ENCODE results near the gene CPNE5. TPM values are rescaled to one million over a fixed set of nuclear protein-coding genes. Genes with fewer than 3 reads are reported as not detected.

CPNE5 gene
- total RNA-seq, 1 donor from 2014 or later, result not detected

DNA sequence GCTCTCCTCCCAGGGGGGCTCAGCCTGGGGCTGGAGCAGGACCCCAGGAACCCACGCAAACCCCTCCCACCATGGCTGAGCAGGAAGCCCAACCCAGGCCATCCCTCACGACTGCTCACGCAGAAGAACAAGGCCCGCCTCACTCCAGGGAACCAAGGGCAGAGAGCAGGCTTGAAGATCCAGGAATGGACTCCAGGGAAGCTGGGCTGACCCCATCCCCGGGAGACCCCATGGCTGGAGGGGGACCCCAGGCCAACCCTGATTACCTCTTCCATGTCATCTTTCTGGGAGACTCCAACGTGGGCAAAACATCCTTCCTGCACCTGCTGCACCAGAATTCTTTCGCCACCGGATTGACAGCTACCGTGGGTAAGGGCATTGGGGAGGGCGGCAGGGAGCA, 116.9 kb downstream of the CPNE5 start:
- Mint-ChIP-seq H3K36me3 (ENCODE audit: unreplicated experiment) (no peaks in the 10 kb centered on the region), H3K27ac (ENCODE audit: unreplicated experiment) (no peak overlapping the region), H3K4me3 (ENCODE audit: unreplicated experiment) (no peak overlapping the region), H3K4me1 (ENCODE audit: unreplicated experiment) (peaks cover 2% of the 10 kb centered on the region), H3K9me3 (ENCODE audit: unreplicated experiment) (no peaks in the 10 kb centered on the region), H3K27me3 (ENCODE audit: unreplicated experiment) (no peaks in the 10 kb centered on the region)
- TF ChIP-seq, protein P1, sequence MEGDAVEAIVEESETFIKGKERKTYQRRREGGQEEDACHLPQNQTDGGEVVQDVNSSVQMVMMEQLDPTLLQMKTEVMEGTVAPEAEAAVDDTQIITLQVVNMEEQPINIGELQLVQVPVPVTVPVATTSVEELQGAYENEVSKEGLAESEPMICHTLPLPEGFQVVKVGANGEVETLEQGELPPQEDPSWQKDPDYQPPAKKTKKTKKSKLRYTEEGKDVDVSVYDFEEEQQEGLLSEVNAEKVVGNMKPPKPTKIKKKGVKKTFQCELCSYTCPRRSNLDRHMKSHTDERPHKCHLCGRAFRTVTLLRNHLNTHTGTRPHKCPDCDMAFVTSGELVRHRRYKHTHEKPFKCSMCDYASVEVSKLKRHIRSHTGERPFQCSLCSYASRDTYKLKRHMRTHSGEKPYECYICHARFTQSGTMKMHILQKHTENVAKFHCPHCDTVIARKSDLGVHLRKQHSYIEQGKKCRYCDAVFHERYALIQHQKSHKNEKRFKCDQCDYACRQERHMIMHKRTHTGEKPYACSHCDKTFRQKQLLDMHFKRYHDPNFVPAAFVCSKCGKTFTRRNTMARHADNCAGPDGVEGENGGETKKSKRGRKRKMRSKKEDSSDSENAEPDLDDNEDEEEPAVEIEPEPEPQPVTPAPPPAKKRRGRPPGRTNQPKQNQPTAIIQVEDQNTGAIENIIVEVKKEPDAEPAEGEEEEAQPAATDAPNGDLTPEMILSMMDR (IDR thresholded peaks at IDR 0.05), result no peak
- no peak for DNase-seq (ENCODE audit: extremely low spot score, unreplicated experiment)

DNA sequence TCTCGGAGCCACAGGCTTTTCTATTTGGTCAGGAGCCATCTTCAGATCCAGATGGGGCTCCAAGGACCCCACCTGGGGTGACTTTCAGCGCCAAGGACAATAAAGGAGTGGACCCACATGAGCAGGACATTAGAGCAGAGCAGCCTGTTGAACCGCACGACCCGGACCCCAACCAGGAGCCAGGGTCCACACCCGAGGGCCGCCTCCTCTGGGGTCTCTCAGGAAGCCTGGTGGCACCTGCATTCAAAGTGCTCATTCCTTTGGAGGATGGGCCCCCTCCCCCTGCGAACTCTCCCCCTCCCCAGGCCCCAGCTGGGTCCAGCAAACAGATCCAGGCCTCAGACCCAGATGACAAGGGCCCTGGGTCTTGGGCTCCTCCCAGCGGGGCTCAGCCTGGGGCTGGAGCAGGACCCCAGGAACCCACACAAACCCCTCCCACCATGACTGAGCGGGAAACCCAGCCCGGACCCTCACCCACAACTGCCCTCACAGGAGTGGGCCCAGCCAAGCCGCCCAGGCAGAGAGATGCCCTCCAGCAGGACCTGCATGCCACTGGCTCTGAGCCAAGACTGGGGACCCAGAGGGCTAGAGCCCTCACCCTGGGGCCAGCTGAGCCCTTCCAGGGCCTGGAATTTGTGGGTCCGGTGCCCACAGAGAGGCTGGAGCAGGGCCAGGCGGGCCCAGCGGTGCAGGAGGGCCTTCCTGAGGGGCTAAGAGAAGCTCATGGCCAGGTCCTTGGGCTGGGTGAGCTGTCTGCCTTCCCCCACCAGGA, 117.7 kb downstream of the CPNE5 start:
- Mint-ChIP-seq H3K4me1 (ENCODE audit: unreplicated experiment) (no peaks in the 10 kb centered on the region), H3K27me3 (ENCODE audit: unreplicated experiment) (no peaks in the 10 kb centered on the region), H3K27ac (ENCODE audit: unreplicated experiment) (no peak overlapping the region), H3K9me3 (ENCODE audit: unreplicated experiment) (no peaks in the 10 kb centered on the region), H3K36me3 (ENCODE audit: unreplicated experiment) (no peaks in the 10 kb centered on the region), H3K4me3 (ENCODE audit: unreplicated experiment) (no peak overlapping the region)
- TF ChIP-seq, protein P1 (IDR thresholded peaks at IDR 0.05), result no peak
- no peak for DNase-seq (ENCODE audit: extremely low spot score, unreplicated experiment)

DNA sequence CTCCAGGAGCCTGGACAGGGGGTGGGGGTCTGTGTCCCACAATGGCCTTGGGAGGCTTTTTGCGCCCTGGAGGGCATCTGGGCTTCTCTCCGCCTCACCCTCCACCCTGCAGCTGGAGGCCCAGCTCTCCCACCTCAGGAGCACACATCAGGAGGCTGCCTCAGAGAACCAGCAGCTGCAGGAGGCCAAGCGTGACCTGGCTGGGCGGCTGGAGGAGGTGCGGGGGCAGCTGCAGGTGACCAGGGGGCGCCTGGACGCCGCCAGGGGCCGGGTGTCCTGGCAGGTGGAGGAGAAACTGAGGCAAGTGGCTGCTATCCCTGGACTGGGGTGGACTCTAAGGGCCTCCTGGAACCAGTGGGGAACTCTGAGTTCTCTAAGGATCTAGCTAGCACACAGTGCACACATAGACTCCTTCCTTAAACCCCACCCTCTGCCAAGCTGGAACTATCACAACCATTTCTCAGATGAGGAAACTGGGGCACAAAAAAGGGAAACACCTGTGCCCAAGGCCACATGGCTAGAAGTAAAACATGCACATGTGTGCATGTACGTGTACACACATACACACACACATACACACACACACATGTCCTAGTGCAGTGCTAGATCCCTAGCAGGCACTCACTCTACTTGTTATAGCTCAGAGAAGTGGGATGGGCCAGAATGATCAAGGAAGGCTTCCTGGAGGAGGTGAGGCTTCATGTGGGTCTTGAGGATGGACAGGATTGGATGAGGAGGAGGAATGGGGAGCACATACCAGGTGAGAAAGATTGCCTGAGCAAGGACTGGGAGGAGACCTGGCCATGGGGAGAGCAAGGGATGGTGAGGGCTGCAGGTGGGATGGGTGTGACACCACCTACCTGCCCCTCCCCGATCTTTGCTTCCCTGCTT, 118.7 kb downstream of the CPNE5 start:
- no peak overlapping the region for H3K4me3 Mint-ChIP-seq (ENCODE audit: unreplicated experiment)
- TF ChIP-seq, protein P1 (IDR thresholded peaks at IDR 0.05), result no peak
- no peaks in the 10 kb centered on the region for H3K27me3 Mint-ChIP-seq (ENCODE audit: unreplicated experiment)
- DNase-seq (ENCODE audit: extremely low spot score, unreplicated experiment), result no peak
- no peaks in the 10 kb centered on the region for H3K9me3 Mint-ChIP-seq (ENCODE audit: unreplicated experiment)
- no peaks in the 10 kb centered on the region for H3K4me1 Mint-ChIP-seq (ENCODE audit: unreplicated experiment)
- no peaks in the 10 kb centered on the region for H3K36me3 Mint-ChIP-seq (ENCODE audit: unreplicated experiment)
- no peak overlapping the region for H3K27ac Mint-ChIP-seq (ENCODE audit: unreplicated experiment)

DNA sequence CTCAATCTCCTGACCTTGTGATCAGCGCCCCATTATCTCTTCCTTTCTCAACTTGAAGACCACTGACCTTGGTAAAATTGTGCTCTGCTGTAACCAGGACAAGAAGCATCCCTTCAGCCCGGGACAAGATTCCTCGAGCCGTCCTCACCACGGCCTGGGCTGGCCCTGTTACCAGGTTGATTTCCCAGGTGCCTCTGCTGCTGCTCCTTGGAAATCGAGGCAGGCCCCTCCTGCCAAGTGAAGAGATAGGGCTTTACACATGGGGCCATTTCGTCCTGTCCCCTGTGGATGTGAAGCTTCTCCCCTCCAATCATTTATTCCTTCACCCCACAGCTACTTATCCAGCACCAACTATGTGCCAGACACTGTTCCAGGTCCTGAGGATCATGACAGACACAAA, 120.1 kb downstream of the CPNE5 start:
- DNase-seq (ENCODE audit: extremely low spot score, unreplicated experiment), result no peak
- Mint-ChIP-seq H3K36me3 (ENCODE audit: unreplicated experiment) (no peaks in the 10 kb centered on the region), H3K27ac (ENCODE audit: unreplicated experiment) (no peak overlapping the region), H3K4me1 (ENCODE audit: unreplicated experiment) (no peaks in the 10 kb centered on the region), H3K27me3 (ENCODE audit: unreplicated experiment) (no peaks in the 10 kb centered on the region), H3K4me3 (ENCODE audit: unreplicated experiment) (no peak overlapping the region), H3K9me3 (ENCODE audit: unreplicated experiment) (no peaks in the 10 kb centered on the region)
- TF ChIP-seq, protein P1 (IDR thresholded peaks at IDR 0.05), result no peak

DNA sequence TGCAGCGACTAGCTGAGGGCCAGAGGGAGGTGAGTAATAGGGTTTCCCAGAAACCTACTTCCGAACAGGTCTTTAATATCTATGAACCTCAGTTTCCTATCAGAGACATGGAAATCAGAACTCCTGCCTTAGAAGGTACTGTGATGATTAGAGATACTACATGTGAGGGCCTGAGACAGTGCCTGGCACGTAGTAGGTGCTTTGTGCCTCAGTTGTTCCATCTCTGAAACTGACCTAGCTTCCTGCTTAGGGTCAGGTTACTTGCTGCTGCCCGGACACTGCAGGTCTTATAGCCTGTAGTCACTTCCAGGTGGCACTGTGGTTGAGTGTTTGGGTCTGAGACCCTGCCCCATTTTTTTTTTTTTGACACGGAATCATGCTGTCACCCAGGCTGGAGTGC, 120.7 kb downstream of the CPNE5 start:
- Mint-ChIP-seq H3K4me1 (ENCODE audit: unreplicated experiment) (no peaks in the 10 kb centered on the region), H3K27me3 (ENCODE audit: unreplicated experiment) (no peaks in the 10 kb centered on the region), H3K9me3 (ENCODE audit: unreplicated experiment) (no peaks in the 10 kb centered on the region), H3K4me3 (ENCODE audit: unreplicated experiment) (no peak overlapping the region), H3K36me3 (ENCODE audit: unreplicated experiment) (no peaks in the 10 kb centered on the region), H3K27ac (ENCODE audit: unreplicated experiment) (no peak overlapping the region)
- TF ChIP-seq, protein P1 (IDR thresholded peaks at IDR 0.05), result no peak
- DNase-seq (ENCODE audit: extremely low spot score, unreplicated experiment), result no peak
